ENCODE results near the gene NKD2. TPM values are rescaled to one million over a fixed set of nuclear protein-coding genes. Genes with fewer than 3 reads are reported as not detected.
"Not testable (repeated sequence)": the region's sequence is repeated elsewhere in the genome, so short reads cannot be mapped to it uniquely, and the experiment has no call there.

NKD2 gene
- total RNA-seq, 2 experiments from 2014 or later: 0.17 to 0.30 TPM

GRCh38 chr5:1080432-1080831, 71.8 kb downstream of the NKD2 start:
- no peak for TF ChIP-seq CTCF (IDR thresholded peaks at IDR 0.05)
- intact Hi-C loops (cut with DNase I, micrococcal nuclease): no loop called here
- DNase-seq: no peak
- Histone ChIP-seq H3K36me3 (ENCODE audit: insufficient read depth, low read length) (peaks cover 82% of the 10 kb centered on the region), H3K4me1 (ENCODE audit: insufficient read depth, low read length) (no peaks in the 10 kb centered on the region), H3K27ac (ENCODE audit: low read depth in 1 of 2, low read length in 2 of 2) (no peak overlapping the region), H3K4me3 (ENCODE audit: low read length) (no peak overlapping the region), H3K9me3 (ENCODE audit: control insufficient read depth in 1 of 2, insufficient read depth in 1 of 2, low read length in 2 of 2) (no peaks in the 10 kb centered on the region), H3K27me3 (ENCODE audit: control insufficient read depth in 1 of 2, insufficient read depth in 2 of 2, low read length in 2 of 2) (no peaks in the 10 kb centered on the region)
- Mint-ChIP-seq H3K27ac (no peak overlapping the region), H3K36me3 (ENCODE audit: low read depth) (peaks cover 46% of the 10 kb centered on the region), H3K9me3 (no peaks in the 10 kb centered on the region), H3K4me1 (ENCODE audit: low read depth) (no peaks in the 10 kb centered on the region), H3K4me3 (no peak overlapping the region), H3K27me3 (no peaks in the 10 kb centered on the region)
- POLR2A ChIA-PET: no interaction called here
- no peak for ATAC-seq (ENCODE audit: poor library complexity)
- CTCF ChIA-PET: no interaction called here

- Histone ChIP-seq H3K4me3 (ENCODE audit: low read length) (no peak overlapping the region), H3K27me3 (ENCODE audit: control insufficient read depth in 1 of 2, insufficient read depth in 2 of 2, low read length in 2 of 2) (no peaks in the 10 kb centered on the region), H3K4me1 (ENCODE audit: insufficient read depth, low read length) (no peaks in the 10 kb centered on the region), H3K27ac (ENCODE audit: low read depth in 1 of 2, low read length in 2 of 2) (no peak overlapping the region), H3K9me3 (ENCODE audit: control insufficient read depth in 1 of 2, insufficient read depth in 1 of 2, low read length in 2 of 2) (no peaks in the 10 kb centered on the region), H3K36me3 (ENCODE audit: insufficient read depth, low read length) (peaks cover 81% of the 10 kb centered on the region)
- Mint-ChIP-seq H3K36me3 (ENCODE audit: low read depth) (peaks cover 45% of the 10 kb centered on the region), H3K4me3 (no peak overlapping the region), H3K4me1 (ENCODE audit: low read depth) (no peaks in the 10 kb centered on the region), H3K27ac (no peak overlapping the region), H3K9me3 (no peaks in the 10 kb centered on the region), H3K27me3 (no peaks in the 10 kb centered on the region)
- CTCF ChIA-PET: no interaction called here
- ATAC-seq (ENCODE audit: poor library complexity): no peak
- POLR2A ChIA-PET: no interaction called here
- intact Hi-C loops (cut with DNase I, micrococcal nuclease): no loop called here
- no peak for TF ChIP-seq CTCF (IDR thresholded peaks at IDR 0.05)
- no peak for DNase-seq
Observed at GRCh38 chr5:1081519-1081918, 72.9 kb downstream of the NKD2 start.

- H3K4me3 Mint-ChIP-seq; H3K27me3 ChIP-seq (ENCODE audit: control insufficient read depth in 1 of 2, insufficient read depth in 2 of 2, low read length in 2 of 2); POLR2A ChIA-PET; H3K4me3 ChIP-seq (ENCODE audit: low read length); CTCF ChIA-PET; H3K27ac ChIP-seq (ENCODE audit: low read depth in 1 of 2, low read length in 2 of 2); intact Hi-C loops (cut with DNase I, micrococcal nuclease); H3K4me1 ChIP-seq (ENCODE audit: insufficient read depth, low read length); H3K27ac Mint-ChIP-seq; H3K27me3 Mint-ChIP-seq; DNase-seq; H3K9me3 ChIP-seq (ENCODE audit: control insufficient read depth in 1 of 2, insufficient read depth in 1 of 2, low read length in 2 of 2); H3K9me3 Mint-ChIP-seq; ATAC-seq (ENCODE audit: poor library complexity); H3K4me1 Mint-ChIP-seq (ENCODE audit: low read depth): not testable (repeated sequence)
- peaks cover 47% of the 10 kb centered on the region for H3K36me3 Mint-ChIP-seq (ENCODE audit: low read depth)
- peaks cover 82% of the 10 kb centered on the region for H3K36me3 ChIP-seq (ENCODE audit: insufficient read depth, low read length)
Observed at GRCh38 chr5:1083026-1083425, 74.4 kb downstream of the NKD2 start.

- H3K27ac ChIP-seq (ENCODE audit: low read depth in 1 of 2, low read length in 2 of 2): no peak overlapping the region
- ChIA-PET POLR2A (no interaction called here), CTCF (no interaction called here)
- no peaks in the 10 kb centered on the region for H3K9me3 ChIP-seq (ENCODE audit: control insufficient read depth in 1 of 2, insufficient read depth in 1 of 2, low read length in 2 of 2)
- Mint-ChIP-seq H3K27ac (no peak overlapping the region), H3K9me3 (no peaks in the 10 kb centered on the region), H3K27me3 (no peaks in the 10 kb centered on the region), H3K4me1 (ENCODE audit: low read depth) (no peaks in the 10 kb centered on the region), H3K4me3 (no peak overlapping the region), H3K36me3 (ENCODE audit: low read depth) (peaks cover 42% of the 10 kb centered on the region)
- DNase-seq (no peak), ATAC-seq (ENCODE audit: poor library complexity) (no peak)
- peaks cover 83% of the 10 kb centered on the region for H3K36me3 ChIP-seq (ENCODE audit: insufficient read depth, low read length)
- no peaks in the 10 kb centered on the region for H3K27me3 ChIP-seq (ENCODE audit: control insufficient read depth in 1 of 2, insufficient read depth in 2 of 2, low read length in 2 of 2)
- TF ChIP-seq CTCF (IDR thresholded peaks at IDR 0.05): no peak
- no peak overlapping the region for H3K4me3 ChIP-seq (ENCODE audit: low read length)
- H3K4me1 ChIP-seq (ENCODE audit: insufficient read depth, low read length): no peaks in the 10 kb centered on the region
- intact Hi-C loops (cut with DNase I, micrococcal nuclease): no loop called here
Observed at GRCh38 chr5:1083823-1084605, 75.4 kb downstream of the NKD2 start.

Measured in CD4-positive, alpha-beta T cell (primary cell).